Right lung (tissue), 5 donors: ENCODE measurements around the gene KCNN3. TPM values are rescaled to one million over a fixed set of nuclear protein-coding genes. Genes with fewer than 3 reads are reported as not detected.

Experiments used
- DNase-seq, 2 donors: peaks; one replicate each; pipeline ENCODE4 v3.0.0-alpha.2; 2013
- polyA plus RNA-seq, 5 donors: library from polyadenylated mRNA; unstranded; fragments of 120-200 nt; gene quantifications; one replicate each; pipeline versions ENCODE4 v1.2.1 to v1.2.3, GENCODE V29; 2013; ENCODE audit warnings: inconsistent platforms in 1 of 5, low replicate concordance in 1 of 5; ENCODE audit not compliant: insufficient read length in 5 of 5, insufficient read depth in 1 of 5

Gene KCNN3
- polyA plus RNA-seq, 5 donors = 1.8 to 3.2 (median 2.3) TPM

DNA sequence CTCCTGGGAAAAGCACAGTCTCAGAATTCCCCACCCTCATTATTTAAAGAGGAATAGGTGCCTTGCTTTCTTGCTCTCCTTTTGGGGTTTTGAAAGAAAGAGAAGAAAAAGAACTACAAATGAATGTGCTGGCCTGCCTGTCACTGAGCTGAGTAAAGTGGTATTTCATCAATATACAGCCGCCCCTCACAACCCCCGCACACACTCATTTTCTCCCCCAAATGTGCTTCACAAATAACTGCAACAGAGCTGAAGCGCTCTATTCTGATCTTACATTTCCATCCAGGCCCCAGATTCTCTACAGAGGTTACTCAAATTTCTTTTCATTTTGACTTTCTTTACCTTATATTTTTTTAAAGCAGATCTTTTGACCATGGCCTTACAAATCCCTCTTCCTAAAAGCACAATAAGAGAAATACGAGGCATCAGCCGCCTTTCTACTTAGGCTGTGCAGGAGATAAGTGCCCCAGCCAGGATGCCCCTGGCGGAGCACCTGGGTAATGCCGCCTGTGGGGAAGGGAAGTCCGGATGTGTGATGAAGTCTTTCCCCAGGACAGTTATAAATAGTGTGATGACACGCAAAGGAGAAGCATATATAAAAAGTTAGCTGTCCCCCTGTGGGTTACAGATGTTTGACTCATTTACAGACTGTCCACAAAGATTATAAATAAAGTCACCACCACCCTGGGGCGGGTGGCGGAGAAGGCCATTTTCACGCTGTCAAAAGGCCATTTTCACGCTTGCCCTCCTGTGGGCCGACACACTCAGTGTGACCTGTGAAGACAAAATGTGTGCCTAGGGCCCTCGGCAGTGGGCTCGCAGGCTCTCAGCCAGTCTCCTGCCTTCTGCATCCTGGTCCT is 6.5 kb downstream of the KCNN3 start:
- DNase-seq = no peak

DNA sequence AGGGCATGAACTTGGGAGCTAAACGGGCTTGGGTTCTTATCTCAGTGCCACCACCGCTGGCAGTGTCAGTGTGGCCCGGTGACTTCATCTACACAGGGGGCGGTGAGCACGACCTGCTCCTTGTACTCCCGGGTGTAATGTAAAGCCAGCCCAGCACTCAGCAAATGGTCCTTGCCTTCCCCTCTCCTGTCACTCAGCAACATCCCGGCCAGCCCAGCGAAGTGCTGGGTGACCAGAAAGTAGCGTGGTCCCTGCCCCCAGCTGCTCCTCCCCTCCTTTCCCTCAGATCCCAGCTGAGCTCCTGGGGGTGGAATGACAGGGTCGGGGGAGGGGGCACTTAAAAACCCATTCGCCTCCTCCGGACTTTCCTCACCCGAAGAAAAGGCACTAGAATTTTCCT is 7.2 kb downstream of the KCNN3 start:
- no peak for DNase-seq

- no peak for DNase-seq
Observed at GRCh38 chr1:154861607-154862094, 8.4 kb downstream of the KCNN3 start.

DNA sequence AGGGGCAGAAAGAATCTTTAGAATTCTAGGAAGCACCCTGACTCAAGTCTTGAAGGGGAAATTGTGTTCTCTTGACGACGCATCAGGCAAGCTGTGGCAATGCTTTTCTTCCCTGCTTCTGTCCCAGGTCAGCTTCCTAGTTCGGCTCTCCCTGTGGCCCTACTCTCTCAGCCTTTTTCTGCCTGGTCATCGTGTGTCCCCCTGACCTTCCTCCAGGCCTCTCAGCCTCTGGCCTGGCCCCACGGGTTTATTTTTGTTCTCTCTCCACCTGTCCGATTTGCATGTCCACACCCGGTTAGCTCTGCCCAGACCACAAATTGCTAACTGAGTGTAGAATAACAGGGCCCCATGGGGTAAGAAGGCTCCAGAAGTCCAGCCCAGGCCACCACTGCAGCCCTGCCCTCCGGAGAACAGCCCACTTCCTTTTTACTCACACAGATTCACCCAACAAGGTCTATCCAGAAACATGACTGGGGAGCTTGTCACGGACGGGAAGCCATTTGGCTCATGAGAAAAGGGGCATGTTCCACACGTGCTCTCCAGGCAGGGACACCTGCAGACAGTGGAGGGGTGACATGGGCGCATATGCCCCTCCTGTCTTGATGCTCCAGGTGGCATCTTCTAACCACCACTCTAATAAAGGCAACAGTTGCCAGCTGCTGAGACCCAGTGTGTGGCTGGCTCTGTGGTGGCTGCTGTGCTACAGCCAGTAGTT is 9.8 kb downstream of the KCNN3 start:
- no peak for DNase-seq

DNA sequence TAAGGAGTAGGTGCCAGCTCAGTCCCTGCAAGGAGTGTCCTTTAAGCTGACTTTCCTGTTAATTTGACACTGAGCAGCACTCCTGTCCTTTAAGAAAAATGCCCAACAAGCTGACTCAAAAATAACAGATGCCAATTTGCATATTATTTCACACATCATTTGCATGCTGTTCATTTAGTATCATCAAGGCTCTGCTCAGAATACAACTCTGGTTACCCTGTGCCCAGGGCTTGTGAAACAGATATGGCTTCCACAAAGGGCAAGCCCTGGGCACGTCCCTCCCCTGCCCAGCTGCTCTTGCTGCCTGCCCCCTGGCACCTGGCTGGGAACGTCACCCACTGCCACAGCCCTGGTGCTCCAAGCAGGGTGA is 10.3 kb downstream of the KCNN3 start:
- DNase-seq = no peak

DNA sequence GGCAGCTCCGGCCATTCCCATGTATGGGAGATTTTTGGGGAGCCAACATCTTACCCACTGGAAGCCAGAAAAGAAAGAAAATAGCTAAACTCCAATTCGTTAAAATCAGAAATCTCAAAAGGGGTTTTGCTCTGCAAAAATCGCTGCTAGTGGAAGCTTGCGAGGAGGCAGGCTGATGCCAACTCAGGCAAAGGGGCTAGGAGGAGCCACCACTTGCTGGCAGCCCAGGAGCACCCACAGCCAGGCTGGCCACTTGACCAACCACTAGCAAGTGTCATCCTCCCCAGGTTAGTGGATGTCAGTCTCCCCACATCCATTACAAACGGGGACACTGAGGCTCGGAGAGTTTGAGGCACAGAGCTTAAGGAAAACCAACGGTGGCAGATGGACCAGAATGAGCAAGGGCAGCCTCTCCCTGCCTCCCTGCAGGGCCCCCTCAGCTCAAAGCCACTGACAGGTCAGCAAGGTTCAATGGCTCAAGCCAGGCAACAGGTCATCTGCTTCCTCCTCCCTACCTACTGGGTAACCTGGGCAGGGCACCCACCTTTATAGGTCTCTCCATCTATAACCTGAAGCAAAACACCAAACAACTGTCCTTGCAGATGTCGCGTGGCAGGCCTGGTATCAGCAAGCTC is 10.8 kb downstream of the KCNN3 start:
- DNase-seq = no peak

- no peak for DNase-seq
Observed at GRCh38 chr1:154857441-154858215, 12.5 kb downstream of the KCNN3 start.

- DNase-seq = no peak
Observed at GRCh38 chr1:154857022-154857421, 13.1 kb downstream of the KCNN3 start.

- DNase-seq = no peak
Observed at GRCh38 chr1:154856544-154856943, 13.5 kb downstream of the KCNN3 start.

GRCh38 chr1:154856049-154856448 is 14.0 kb downstream of the KCNN3 start:
- DNase-seq = no peak

DNA sequence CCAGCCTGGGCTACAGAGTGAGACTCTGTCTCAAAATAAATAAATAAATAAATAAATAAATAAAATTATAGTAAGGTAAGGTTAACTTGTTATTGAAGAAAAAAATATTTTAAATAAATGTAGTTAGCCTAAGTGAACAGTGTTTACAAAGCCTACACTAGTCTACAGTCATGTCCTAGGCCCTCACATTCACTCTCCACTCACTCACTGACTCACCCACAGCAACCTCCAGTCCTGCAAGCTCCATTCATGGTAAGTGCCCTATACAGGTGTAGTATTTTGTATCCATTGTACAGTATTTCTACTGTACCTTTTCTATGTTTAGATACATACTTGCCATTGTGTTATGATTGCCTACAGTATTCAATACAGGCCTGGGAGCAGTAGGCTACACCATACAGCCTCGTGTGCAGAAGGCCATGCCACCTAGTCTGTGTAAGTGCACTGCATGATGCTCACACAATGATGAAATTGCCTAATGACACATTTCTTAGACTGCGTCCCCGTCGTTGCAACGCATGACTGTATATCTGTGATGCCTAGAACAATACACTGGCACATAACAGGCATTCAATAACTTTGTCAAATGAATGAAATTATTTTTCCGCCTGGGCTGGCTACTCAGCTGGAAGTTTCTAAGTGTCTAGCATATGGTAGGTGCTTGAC is 14.8 kb downstream of the KCNN3 start:
- no peak for DNase-seq

- DNase-seq = no peak
Observed at GRCh38 chr1:154852845-154853244, 17.2 kb downstream of the KCNN3 start.

- no peak for DNase-seq
Observed at GRCh38 chr1:154851392-154852177, 18.5 kb downstream of the KCNN3 start.

- DNase-seq = no peak
Observed at GRCh38 chr1:154849645-154850131, 20.4 kb downstream of the KCNN3 start.

GRCh38 chr1:154848983-154849382 is 21.1 kb downstream of the KCNN3 start:
- no peak for DNase-seq

GRCh38 chr1:154847891-154848290 is 22.2 kb downstream of the KCNN3 start:
- DNase-seq = no peak

- DNase-seq = no peak
Observed at GRCh38 chr1:154846565-154847442, 23.3 kb downstream of the KCNN3 start.

DNA sequence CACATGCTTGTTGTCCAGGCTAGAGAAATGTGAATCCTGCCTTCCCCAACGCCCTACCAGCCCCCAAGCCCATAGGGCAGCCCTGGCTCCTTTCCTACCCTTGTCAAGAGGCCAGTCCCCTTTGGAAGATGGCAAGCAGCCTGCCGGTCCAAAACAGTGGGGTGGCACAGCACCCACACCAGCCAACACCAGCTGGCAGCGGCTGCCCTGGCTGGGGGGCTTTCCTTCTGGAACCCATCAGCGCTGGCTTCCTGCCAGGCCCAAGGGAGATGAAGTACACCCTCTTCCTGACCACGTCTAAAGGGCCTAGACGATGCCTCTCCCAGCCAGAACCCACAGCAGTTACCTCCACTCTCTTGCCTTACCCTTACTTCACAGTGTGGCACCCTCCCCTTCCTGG is 24.2 kb downstream of the KCNN3 start:
- no peak for DNase-seq

- DNase-seq = no peak
Observed at GRCh38 chr1:154845174-154845573, 24.9 kb downstream of the KCNN3 start.
